Endothelial cell of umbilical vein (primary cell): Measurements from ENCODE around the gene MIGA2.

ENCODE experiments used
- EZH2 ChIP-seq: IDR thresholded peaks from 2 replicates; pipeline ENCODE4 v1.6.1; 2012; ENCODE audit warnings: borderline replicate concordance, low read depth, mild to moderate bottlenecking, moderate library complexity, low read length, inconsistent platforms; ENCODE audit not compliant: severe bottlenecking
- TF ChIP-seq, protein P1 (sequence below), 2 donors: IDR thresholded peaks; 1 replicate in 1 of 2; 2 replicates in 1 of 2; pipeline ENCODE4 v1.5.1; 2011; ENCODE audit warnings: low read length in 2 of 2, mild to moderate bottlenecking in 2 of 2, moderate library complexity in 2 of 2, control low read depth in 1 of 2, inconsistent platforms in 1 of 2, low read depth in 1 of 2; ENCODE audit not compliant: insufficient read depth in 1 of 2; ENCODE audit errors: extremely low read depth in 1 of 2

DNA sequence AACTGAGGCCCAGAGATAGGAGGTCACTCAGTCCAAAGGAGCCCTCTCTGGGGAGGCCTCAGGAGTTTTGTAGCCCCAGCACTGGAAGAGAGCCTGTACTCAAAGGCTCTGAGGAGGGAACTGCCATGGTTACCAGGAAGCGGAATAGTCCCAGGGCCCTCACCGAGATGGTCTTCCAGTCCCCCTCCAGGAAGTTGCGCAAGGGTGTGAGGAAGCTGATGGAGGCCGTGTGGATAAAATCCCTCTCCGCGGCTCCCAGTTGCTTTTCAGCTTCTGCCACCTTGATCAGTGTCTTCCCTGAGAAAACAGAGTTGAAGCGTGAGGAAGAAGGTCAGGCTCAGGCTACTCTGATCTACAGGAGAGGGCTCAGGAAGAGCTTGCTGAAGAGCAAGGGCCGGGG lies 21.8 kb upstream of the MIGA2 start:
- TF ChIP-seq, protein P1, sequence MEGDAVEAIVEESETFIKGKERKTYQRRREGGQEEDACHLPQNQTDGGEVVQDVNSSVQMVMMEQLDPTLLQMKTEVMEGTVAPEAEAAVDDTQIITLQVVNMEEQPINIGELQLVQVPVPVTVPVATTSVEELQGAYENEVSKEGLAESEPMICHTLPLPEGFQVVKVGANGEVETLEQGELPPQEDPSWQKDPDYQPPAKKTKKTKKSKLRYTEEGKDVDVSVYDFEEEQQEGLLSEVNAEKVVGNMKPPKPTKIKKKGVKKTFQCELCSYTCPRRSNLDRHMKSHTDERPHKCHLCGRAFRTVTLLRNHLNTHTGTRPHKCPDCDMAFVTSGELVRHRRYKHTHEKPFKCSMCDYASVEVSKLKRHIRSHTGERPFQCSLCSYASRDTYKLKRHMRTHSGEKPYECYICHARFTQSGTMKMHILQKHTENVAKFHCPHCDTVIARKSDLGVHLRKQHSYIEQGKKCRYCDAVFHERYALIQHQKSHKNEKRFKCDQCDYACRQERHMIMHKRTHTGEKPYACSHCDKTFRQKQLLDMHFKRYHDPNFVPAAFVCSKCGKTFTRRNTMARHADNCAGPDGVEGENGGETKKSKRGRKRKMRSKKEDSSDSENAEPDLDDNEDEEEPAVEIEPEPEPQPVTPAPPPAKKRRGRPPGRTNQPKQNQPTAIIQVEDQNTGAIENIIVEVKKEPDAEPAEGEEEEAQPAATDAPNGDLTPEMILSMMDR (IDR thresholded peaks at IDR 0.05; ENCODE audit: extremely low read depth in 1 of 2, insufficient read depth in 1 of 2, low read depth in 1 of 2, low read length in 2 of 2) = no peak
- TF ChIP-seq EZH2 = no peak
